ENCODE data around the gene CCDC146. TPM values are rescaled to one million over a fixed set of nuclear protein-coding genes. Genes with fewer than 3 reads are reported as not detected.

Gene CCDC146
- total and polyA plus RNA-seq, 10 of the 15 experiments (the other 5 are each of a cell fraction or from before 2014, with no cell fraction given) = 0.28 to 5.3 (median 1.3) TPM

GRCh38 chr7:77266291-77266794, 143.9 kb downstream of the CCDC146 start (continued):
- TF ChIP-seq PML (IDR thresholded peaks at IDR 0.05; ENCODE audit: low read length) (peak; percentile 78), BRCA1 (IDR thresholded peaks at IDR 0.05; ENCODE audit: low read depth, low read length) (no peak), CTCF (IDR thresholded peaks at IDR 0.05 in 2 of 3, conservative IDR thresholded peaks at IDR 0.05 in 1 of 3; ENCODE audit: control insufficient read depth in 2 of 3, extremely low read depth in 1 of 3, insufficient read depth in 1 of 3, low read depth in 3 of 3, low read length in 3 of 3) (no peak), RFX5 (IDR thresholded peaks at IDR 0.05; ENCODE audit: low read depth, low read length) (no peak), BCL3 (IDR thresholded peaks at IDR 0.05; ENCODE audit: borderline replicate concordance, insufficient read depth, low read depth, low read length, poor library complexity, severe bottlenecking) (peak; percentile 79)

GRCh38 chr7:77269360-77270093, 147.1 kb downstream of the CCDC146 start:
- FAIRE-seq = peak; percentile 23
- ChIA-PET SMC1A (ENCODE audit: uncharacterized antibody, unreplicated experiment) (interaction anchor here (0.6 to 3.6 kb wide), 7 partner anchors 11 to 66 kb away, joined by 3 to 11 read pairs (median 5); no protein-coding TSS in a partner anchor), RAD21 (ENCODE audit: unreplicated experiment) (interaction anchor here (0.6 to 1.5 kb wide), 2 partner anchors 62 to 75 kb away, joined by 3 to 4 read pairs; no protein-coding TSS in a partner anchor), POLR2A (interaction anchor here (0.6 kb wide), 2 partner anchors 59 to 68 kb away, joined by 3 read pairs; no protein-coding TSS in a partner anchor), CTCF (interaction anchor here (0.8 to 2.1 kb wide), 5 partner anchors 10 to 147 kb away, joined by 3 to 6 read pairs (median 3); partner anchors contain the start of gene CCDC146)
- H3K4me3 ChIP-seq = no peak overlapping the region
- no peak overlapping the region for H3K9ac ChIP-seq (ENCODE audit: control insufficient read depth, insufficient read depth, low read length)
- H3K4me2 ChIP-seq (ENCODE audit: control insufficient read depth, insufficient read depth) = no peak overlapping the region; the same call in 1 of the 2 replicates
- intact Hi-C loops (cut with micrococcal nuclease; ENCODE audit: unreplicated experiment) = no loop called here
- WGBS (ENCODE audit: insufficient coverage, insufficient replicate concordance, low lambda C conversion rate, missing lambda C conversion rate) = 56% methylated on average over 4 of the region's 4 CpGs
- H2AFZ ChIP-seq (ENCODE audit: control insufficient read depth, low read depth, low read length) = no peak overlapping the region
- H3K79me2 ChIP-seq (ENCODE audit: control insufficient read depth, insufficient read depth, low read length) = no peaks in the 10 kb centered on the region
- H3K27me3 ChIP-seq (replicated peaks in 1 of 2; ENCODE audit: control insufficient read depth in 2 of 2, insufficient read depth in 2 of 2, low read length in 1 of 2) = no peaks in the 10 kb centered on the region
- peak; percentile 79 for ATAC-seq
- H3K36me3 ChIP-seq (ENCODE audit: control insufficient read depth in 2 of 2, insufficient read depth in 2 of 2, low read length in 1 of 2) = no peaks in the 10 kb centered on the region
- DNase-seq (ENCODE audit: low read depth, low spot score) = peak; percentile 23
- H3K4me1 ChIP-seq (ENCODE audit: control insufficient read depth, insufficient read depth, low read length) = peaks cover 19% of the 10 kb centered on the region
- in situ Hi-C loops (cut with MboI) = no loop called here
- H4K20me1 ChIP-seq (ENCODE audit: control insufficient read depth, insufficient read depth) = no peaks in the 10 kb centered on the region
- H3K9me3 ChIP-seq (replicated peaks; ENCODE audit: control insufficient read depth, insufficient read depth, low read length) = no peaks in the 10 kb centered on the region
- no TSS peak for BruUV-seq (replicated peaks)
- H3K27ac ChIP-seq (ENCODE audit: control insufficient read depth, insufficient read depth) = no peak overlapping the region
- no peak for TF ChIP-seq BCL11A (IDR thresholded peaks at IDR 0.05; ENCODE audit: low read depth, low read length)
- no peak for TF ChIP-seq RB1 (IDR thresholded peaks at IDR 0.05; ENCODE audit: borderline replicate concordance)
- no peak for TF ChIP-seq NR2C2 (IDR thresholded peaks at IDR 0.05; ENCODE audit: borderline replicate concordance, control insufficient read depth, insufficient read length, low read depth)
- no peak for TF ChIP-seq ATF3 (IDR thresholded peaks at IDR 0.05; ENCODE audit: borderline replicate concordance, extremely low read depth, low read depth, low read length)
- TF ChIP-seq POLR2A (IDR thresholded peaks at IDR 0.05; ENCODE audit: low read depth, low read length) = no peak
- TF ChIP-seq BRCA1 (IDR thresholded peaks at IDR 0.05; ENCODE audit: low read depth, low read length) = no peak
- TF ChIP-seq DPF2 (IDR thresholded peaks at IDR 0.05) = no peak
- no peak for TF ChIP-seq IKZF2 (IDR thresholded peaks at IDR 0.05)
- TF ChIP-seq KLF5 (IDR thresholded peaks at IDR 0.05; ENCODE audit: partially characterized antibody) = no peak
- TF ChIP-seq SPI1 (IDR thresholded peaks at IDR 0.05; ENCODE audit: borderline replicate concordance, insufficient read depth, low read depth, low read length) = no peak
- no peak for TF ChIP-seq ZSCAN29 (IDR thresholded peaks at IDR 0.05)
- 0 out of 2 replicates have a peak, but pooled peaks have one; percentile 21 for TF ChIP-seq ATF2 (IDR thresholded peaks at IDR 0.05; ENCODE audit: low read length)
- TF ChIP-seq ZZZ3 (IDR thresholded peaks at IDR 0.05; ENCODE audit: control insufficient read depth, insufficient read length, low read depth) = no peak

Measured in GM12878 (cell line).